ENCODE results near the gene DPP4. TPM values are rescaled to one million over a fixed set of nuclear protein-coding genes. Genes with fewer than 3 reads are reported as not detected.

Gene DPP4
- total and polyA plus RNA-seq, 2 donors from 2014 or later, result 29.4 to 74.8 TPM

DNA sequence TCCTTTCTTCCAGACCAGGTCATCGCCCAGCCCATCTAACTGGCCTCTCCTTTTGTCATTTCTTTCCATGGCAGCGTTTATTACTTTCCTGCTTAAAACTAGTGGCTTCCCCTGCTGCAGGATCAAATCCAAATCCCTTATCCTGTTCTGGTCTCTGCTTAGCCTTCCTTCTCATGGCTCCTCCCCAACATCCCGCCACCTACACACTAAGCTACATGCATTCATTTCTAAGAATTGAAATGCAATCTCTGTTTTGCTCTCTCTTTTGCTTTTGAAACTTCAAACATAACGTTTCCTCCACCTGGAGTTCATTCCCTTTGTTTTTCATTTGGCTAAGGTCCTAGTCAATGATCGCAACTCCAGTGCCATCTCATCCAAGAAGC, 18.0 kb upstream of the DPP4 start:
- DNase-seq (no peak), FAIRE-seq (no peak)
- intact Hi-C loops (cut with DNase I), result no loop called here
- TF ChIP-seq, protein P1, sequence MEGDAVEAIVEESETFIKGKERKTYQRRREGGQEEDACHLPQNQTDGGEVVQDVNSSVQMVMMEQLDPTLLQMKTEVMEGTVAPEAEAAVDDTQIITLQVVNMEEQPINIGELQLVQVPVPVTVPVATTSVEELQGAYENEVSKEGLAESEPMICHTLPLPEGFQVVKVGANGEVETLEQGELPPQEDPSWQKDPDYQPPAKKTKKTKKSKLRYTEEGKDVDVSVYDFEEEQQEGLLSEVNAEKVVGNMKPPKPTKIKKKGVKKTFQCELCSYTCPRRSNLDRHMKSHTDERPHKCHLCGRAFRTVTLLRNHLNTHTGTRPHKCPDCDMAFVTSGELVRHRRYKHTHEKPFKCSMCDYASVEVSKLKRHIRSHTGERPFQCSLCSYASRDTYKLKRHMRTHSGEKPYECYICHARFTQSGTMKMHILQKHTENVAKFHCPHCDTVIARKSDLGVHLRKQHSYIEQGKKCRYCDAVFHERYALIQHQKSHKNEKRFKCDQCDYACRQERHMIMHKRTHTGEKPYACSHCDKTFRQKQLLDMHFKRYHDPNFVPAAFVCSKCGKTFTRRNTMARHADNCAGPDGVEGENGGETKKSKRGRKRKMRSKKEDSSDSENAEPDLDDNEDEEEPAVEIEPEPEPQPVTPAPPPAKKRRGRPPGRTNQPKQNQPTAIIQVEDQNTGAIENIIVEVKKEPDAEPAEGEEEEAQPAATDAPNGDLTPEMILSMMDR (IDR thresholded peaks at IDR 0.05; ENCODE audit: borderline replicate concordance, extremely low read depth, insufficient read depth), result no peak
- Histone ChIP-seq H3K36me3 (ENCODE audit: control insufficient read depth in 2 of 3, insufficient read depth in 3 of 3, low read length in 3 of 3) (no peaks in the 10 kb centered on the region), H3K4me3 (ENCODE audit: low read length in 3 of 3) (no peak overlapping the region), H3K27ac (ENCODE audit: low read depth in 2 of 2, low read length in 2 of 2) (no peak overlapping the region), H3K4me1 (ENCODE audit: control insufficient read depth in 2 of 3, insufficient read depth in 2 of 3, low read depth in 1 of 3, low read length in 3 of 3) (no peaks in the 10 kb centered on the region), H3K9ac (ENCODE audit: low read length in 3 of 3) (no peak overlapping the region), H3K27me3 (ENCODE audit: control insufficient read depth, insufficient read depth, low read length) (no peaks in the 10 kb centered on the region), H3K9me3 (ENCODE audit: control insufficient read depth in 2 of 3, insufficient read depth in 1 of 3, low read length in 3 of 3) (no peaks in the 10 kb centered on the region)

DNA sequence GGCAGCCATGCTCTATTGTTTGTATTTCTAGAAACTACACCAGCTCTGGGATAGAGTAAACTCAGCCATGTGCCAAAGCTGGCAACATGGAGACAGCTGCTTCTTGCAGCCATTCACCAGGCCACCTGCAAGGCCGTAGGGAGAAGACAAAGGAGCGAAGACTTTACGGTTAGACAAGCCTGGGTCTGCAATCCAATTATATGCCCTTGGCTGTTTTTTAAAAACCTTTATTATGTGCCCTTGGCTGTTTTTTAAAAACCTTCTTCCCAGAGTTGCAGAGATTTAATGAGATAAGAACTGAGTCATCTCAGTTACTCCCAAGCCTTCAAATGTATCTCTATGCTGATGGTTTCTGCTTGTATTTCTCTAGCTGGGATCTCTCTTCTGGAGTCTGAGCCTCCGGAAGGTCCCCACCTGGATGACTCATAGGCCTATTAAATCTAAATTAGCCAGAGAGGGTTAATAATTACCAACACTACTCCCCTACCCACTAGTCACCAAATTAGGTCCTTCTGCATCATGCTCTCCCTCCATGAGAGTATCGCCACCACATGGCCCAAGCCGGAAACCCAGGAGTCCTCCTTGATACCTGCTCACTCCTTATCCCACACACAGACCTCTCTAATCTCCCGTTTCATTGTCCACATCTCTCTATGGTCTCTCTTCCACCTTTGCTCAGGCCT, 17.5 kb upstream of the DPP4 start:
- Histone ChIP-seq H3K27me3 (ENCODE audit: control insufficient read depth, insufficient read depth, low read length) (no peaks in the 10 kb centered on the region), H3K9ac (ENCODE audit: low read length in 3 of 3) (no peak overlapping the region), H3K36me3 (ENCODE audit: control insufficient read depth in 2 of 3, insufficient read depth in 3 of 3, low read length in 3 of 3) (no peaks in the 10 kb centered on the region), H3K9me3 (ENCODE audit: control insufficient read depth in 2 of 3, insufficient read depth in 1 of 3, low read length in 3 of 3) (no peaks in the 10 kb centered on the region), H3K4me3 (ENCODE audit: low read length in 3 of 3) (no peak overlapping the region), H3K4me1 (ENCODE audit: control insufficient read depth in 2 of 3, insufficient read depth in 2 of 3, low read depth in 1 of 3, low read length in 3 of 3) (no peaks in the 10 kb centered on the region), H3K27ac (ENCODE audit: low read depth in 2 of 2, low read length in 2 of 2) (no peak overlapping the region)
- no peak for FAIRE-seq
- TF ChIP-seq, protein P1 (IDR thresholded peaks at IDR 0.05; ENCODE audit: borderline replicate concordance, extremely low read depth, insufficient read depth), result peak; percentile 40
- intact Hi-C loops (cut with DNase I), result no loop called here
- DNase-seq, result peak; percentile 46 to 74 (median 72)

DNA sequence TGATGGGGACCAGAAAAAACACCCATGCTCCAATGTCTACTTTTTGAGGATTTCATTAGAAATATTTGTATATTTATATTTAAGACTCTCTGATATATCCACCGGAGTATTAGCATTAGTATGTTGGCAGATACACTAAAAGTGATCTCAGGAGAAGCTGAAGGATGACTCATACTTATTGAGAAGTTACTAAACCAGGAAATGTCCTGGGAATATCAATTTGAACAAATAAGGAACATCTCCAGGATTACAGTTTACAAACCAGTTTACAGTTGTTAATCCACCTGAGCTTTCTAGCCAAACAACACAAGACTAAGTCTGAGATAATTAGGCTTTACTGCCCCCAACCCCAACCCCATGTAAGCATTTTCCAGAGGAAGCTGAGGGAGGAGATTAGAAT, 16.1 kb upstream of the DPP4 start:
- Histone ChIP-seq H3K4me3 (ENCODE audit: low read length in 3 of 3) (no peak overlapping the region), H3K36me3 (ENCODE audit: control insufficient read depth in 2 of 3, insufficient read depth in 3 of 3, low read length in 3 of 3) (no peaks in the 10 kb centered on the region), H3K9me3 (ENCODE audit: control insufficient read depth in 2 of 3, insufficient read depth in 1 of 3, low read length in 3 of 3) (no peaks in the 10 kb centered on the region), H3K27ac (ENCODE audit: low read depth in 2 of 2, low read length in 2 of 2) (no peak overlapping the region), H3K27me3 (ENCODE audit: control insufficient read depth, insufficient read depth, low read length) (no peaks in the 10 kb centered on the region), H3K4me1 (ENCODE audit: control insufficient read depth in 2 of 3, insufficient read depth in 2 of 3, low read depth in 1 of 3, low read length in 3 of 3) (no peaks in the 10 kb centered on the region), H3K9ac (ENCODE audit: low read length in 3 of 3) (no peak overlapping the region)
- TF ChIP-seq, protein P1 (IDR thresholded peaks at IDR 0.05; ENCODE audit: borderline replicate concordance, extremely low read depth, insufficient read depth), result no peak
- intact Hi-C loops (cut with DNase I), result no loop called here
- DNase-seq, result no peak
- no peak for FAIRE-seq

DNA sequence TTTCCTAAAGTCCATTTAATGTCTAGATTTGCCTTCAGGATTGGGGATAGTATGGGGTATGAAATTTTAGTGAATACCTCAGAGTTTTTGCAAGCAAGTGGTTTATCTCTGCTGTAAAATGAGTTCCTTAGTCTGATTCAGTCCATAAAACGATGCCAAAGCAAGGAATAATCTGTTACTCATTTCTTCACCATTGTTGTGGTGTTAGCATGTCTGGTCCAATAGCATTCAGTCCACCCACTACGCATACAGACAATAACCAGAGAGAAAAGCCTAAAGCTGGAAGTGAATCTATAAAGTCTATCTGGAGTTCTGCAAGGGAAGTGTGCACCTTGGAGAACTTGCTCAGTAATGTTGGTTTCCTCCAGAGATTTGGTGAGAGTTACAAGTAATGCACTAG, 12.9 kb upstream of the DPP4 start:
- FAIRE-seq (no peak), DNase-seq (no peak)
- no peaks in the 10 kb centered on the region for H3K36me3 ChIP-seq (ENCODE audit: control insufficient read depth in 2 of 3, insufficient read depth in 3 of 3, low read length in 3 of 3)
- H3K27ac ChIP-seq (ENCODE audit: low read depth in 2 of 2, low read length in 2 of 2), result no peak overlapping the region
- intact Hi-C loops (cut with DNase I), result no loop called here
- H3K9ac ChIP-seq (ENCODE audit: low read length in 3 of 3), result no peak overlapping the region
- no peaks in the 10 kb centered on the region for H3K4me1 ChIP-seq (ENCODE audit: control insufficient read depth in 2 of 3, insufficient read depth in 2 of 3, low read depth in 1 of 3, low read length in 3 of 3)
- no peak overlapping the region for H3K4me3 ChIP-seq (ENCODE audit: low read length in 3 of 3)
- H3K27me3 ChIP-seq (ENCODE audit: control insufficient read depth, insufficient read depth, low read length), result no peaks in the 10 kb centered on the region
- TF ChIP-seq, protein P1 (IDR thresholded peaks at IDR 0.05; ENCODE audit: borderline replicate concordance, extremely low read depth, insufficient read depth), result no peak
- no peaks in the 10 kb centered on the region for H3K9me3 ChIP-seq (ENCODE audit: control insufficient read depth in 2 of 3, insufficient read depth in 1 of 3, low read length in 3 of 3)
